Mucosa of stomach (tissue), 1 donor: ENCODE results near the gene USP47.

Experiments
- H3K27me3 ChIP-seq: one replicate; pipeline ENCODE4 v1.7.0; 2013; ENCODE audit warnings: mild to moderate bottlenecking, low read length; ENCODE audit not compliant: control insufficient read depth, insufficient read depth
- H3K36me3 ChIP-seq: one replicate; pipeline ENCODE4 v1.7.0; 2013; ENCODE audit warnings: low read length; ENCODE audit not compliant: control insufficient read depth, insufficient read depth
- H3K4me1 ChIP-seq: one replicate; pipeline ENCODE4 v1.7.0; 2013; ENCODE audit warnings: mild to moderate bottlenecking, low read length; ENCODE audit not compliant: control insufficient read depth, insufficient read depth
- H3K4me3 ChIP-seq: one replicate; pipeline ENCODE4 v1.7.0; 2013; ENCODE audit warnings: low read length
- H3K9ac ChIP-seq: one replicate; pipeline ENCODE4 v1.7.0; 2013; ENCODE audit warnings: mild to moderate bottlenecking, low read length, moderate library complexity
- H3K9me3 ChIP-seq: one replicate; pipeline ENCODE4 v1.7.0; 2013; ENCODE audit warnings: mild to moderate bottlenecking, low read length, moderate library complexity; ENCODE audit not compliant: control insufficient read depth
- donor health status: Pancreatic carcinoma.

USP47 gene

DNA sequence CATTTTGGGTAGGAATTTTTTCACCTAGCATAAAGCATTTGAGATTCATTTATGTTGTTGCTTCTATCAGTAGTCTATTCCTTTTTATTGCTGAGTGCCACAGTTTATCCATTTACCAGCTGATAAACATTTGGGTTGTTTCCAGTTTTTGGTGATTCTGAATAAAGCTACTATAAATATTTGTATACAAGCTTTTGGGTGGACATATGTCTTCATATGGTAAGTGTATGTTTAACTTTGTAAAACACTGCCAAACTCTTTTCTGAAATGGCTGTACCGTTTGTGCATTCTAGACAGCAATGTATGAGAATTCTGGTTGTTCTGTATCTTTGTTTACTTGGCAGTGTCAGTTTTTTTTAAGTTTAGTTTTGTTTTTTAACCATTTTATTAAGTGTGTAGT, 16.9 kb downstream of the USP47 start:
- H3K36me3 ChIP-seq, result no peaks in the 10 kb centered on the region
- H3K4me1 ChIP-seq, result peaks cover 18% of the 10 kb centered on the region
- H3K9ac ChIP-seq, result no peak overlapping the region
- no peak overlapping the region for H3K4me3 ChIP-seq
- H3K9me3 ChIP-seq, result no peaks in the 10 kb centered on the region
- H3K27me3 ChIP-seq, result no peaks in the 10 kb centered on the region

DNA sequence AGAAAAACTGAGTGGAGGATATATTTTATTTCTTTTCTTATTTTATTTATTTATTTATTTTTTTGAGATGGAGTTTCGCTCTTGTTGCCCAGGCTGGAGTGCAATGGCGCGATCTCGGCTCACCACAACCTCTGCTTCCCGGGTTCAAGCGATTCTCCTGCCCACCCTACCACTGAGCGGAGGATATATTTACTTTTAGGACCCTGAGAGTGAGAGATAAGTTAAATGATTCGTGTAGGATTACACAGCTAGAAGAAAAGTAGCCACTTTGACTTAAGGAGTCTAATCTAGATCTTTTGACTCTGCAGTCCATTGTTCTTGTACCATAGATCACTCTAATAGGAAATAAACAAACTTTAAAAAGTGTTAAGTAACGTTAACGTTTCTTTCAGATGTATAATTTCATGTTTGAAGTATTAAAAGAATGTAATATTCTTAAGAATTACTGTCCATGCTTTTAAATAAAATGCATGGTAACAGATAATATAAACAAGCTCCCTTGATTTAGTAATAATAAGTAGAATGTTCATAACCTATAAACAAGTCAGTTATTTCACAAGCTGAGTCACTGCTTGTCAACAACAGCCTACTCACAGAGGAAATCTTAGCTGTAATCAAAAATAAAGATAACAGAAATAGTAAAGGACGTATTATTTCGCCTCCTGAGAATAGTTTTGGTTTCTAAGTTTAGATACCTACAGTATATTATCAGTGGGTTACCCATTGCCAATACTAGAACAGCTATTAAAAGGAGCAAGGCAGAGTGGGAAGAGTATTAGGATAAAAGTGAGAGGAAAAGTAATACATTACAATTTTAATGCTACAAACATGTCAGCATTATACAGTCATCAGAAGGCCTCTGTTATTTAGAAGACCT, 18.6 kb downstream of the USP47 start:
- no peak overlapping the region for H3K9ac ChIP-seq
- peaks cover 23% of the 10 kb centered on the region for H3K4me1 ChIP-seq
- no peak overlapping the region for H3K4me3 ChIP-seq
- no peaks in the 10 kb centered on the region for H3K36me3 ChIP-seq
- H3K9me3 ChIP-seq, result no peaks in the 10 kb centered on the region
- no peaks in the 10 kb centered on the region for H3K27me3 ChIP-seq

DNA sequence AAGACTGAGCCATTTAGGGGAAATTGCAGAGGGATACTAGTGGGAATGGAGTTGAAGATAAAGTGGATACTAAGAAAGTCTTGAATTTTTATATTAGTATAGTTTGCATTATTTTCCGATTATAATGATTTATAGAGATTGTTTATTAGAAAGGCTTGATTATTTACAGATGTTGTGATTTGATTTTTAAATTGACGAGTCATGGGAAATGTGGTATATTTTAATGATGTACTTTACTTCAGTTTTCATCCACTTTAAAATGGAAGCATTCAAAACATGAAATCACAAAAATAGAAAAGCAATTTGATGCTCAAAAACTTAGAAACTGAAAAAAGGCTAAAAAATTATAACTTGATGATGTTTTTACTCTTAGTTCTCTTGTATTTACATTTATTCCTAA, 21.2 kb downstream of the USP47 start:
- Histone ChIP-seq H3K4me1 (peaks cover 24% of the 10 kb centered on the region), H3K27me3 (no peaks in the 10 kb centered on the region)

DNA sequence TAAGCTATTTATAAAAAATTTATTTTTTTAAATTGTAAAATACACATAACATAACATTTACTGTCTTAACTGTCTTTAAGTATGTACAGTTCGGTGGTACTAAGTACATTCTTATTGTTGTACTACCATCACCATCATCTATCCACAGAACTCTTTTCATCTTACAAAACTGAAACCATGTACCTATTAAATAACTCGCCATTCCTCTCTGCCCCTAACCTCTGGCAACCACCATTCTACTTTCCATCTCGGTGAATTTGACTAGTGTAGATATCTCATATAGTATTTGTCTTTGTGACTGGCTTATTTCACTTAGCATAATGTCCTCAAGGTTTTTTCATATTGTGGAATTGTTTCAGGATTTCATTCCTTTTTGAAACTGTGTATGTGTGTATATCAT, 22.6 kb downstream of the USP47 start:
- Histone ChIP-seq H3K36me3 (no peaks in the 10 kb centered on the region), H3K9me3 (no peaks in the 10 kb centered on the region), H3K4me1 (peaks cover 23% of the 10 kb centered on the region), H3K4me3 (no peak overlapping the region), H3K9ac (no peak overlapping the region), H3K27me3 (no peaks in the 10 kb centered on the region)

More for the DNA sequence above, 21.2 kb downstream of the USP47 start:
- H3K36me3 ChIP-seq, result no peaks in the 10 kb centered on the region
- no peak overlapping the region for H3K4me3 ChIP-seq
- H3K9me3 ChIP-seq, result no peaks in the 10 kb centered on the region
- no peak overlapping the region for H3K9ac ChIP-seq

DNA sequence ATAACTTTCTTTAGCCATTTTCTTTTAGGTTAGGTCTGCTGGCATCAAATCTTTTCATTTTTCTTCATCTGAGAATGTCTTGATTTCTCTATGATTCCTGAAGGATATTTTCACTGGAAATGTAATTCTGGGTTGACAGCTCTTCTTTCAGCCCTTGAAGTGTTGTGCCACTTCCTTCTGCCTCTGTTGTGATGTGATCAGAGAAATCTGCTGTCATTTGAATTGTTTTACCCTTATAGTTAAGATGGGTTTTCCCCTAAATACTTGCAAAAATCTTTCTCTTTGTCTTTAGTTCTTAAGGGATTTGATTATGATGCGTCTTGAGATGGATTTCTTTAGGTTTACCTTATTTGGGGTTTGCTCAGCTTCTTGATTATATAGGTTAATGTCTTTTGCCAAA, 23.0 kb downstream of the USP47 start:
- H3K36me3 ChIP-seq, result no peaks in the 10 kb centered on the region
- no peaks in the 10 kb centered on the region for H3K9me3 ChIP-seq
- H3K4me3 ChIP-seq, result no peak overlapping the region
- H3K9ac ChIP-seq, result no peak overlapping the region
- H3K4me1 ChIP-seq, result peaks cover 28% of the 10 kb centered on the region
- no peaks in the 10 kb centered on the region for H3K27me3 ChIP-seq

DNA sequence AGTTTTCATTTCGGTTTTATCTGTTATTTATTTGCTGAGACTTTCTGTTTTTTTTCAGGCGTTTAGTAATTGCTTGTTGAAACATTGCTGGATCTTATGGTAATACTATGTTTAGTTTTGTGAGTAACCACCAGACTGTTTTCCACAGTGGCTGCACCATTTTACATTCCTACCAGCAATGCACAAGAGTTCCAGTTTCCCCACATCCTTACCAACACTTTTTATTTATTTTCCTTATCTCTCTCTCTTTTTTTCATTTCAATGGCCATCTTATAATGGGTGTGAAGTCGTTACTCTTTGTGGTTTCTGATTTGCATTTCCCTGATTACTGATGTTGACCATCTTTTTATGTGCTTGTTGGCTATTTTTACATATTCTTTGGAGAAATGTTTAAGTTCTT, 23.7 kb downstream of the USP47 start:
- H3K36me3 ChIP-seq, result no peaks in the 10 kb centered on the region
- no peaks in the 10 kb centered on the region for H3K27me3 ChIP-seq
- no peak overlapping the region for H3K9ac ChIP-seq
- H3K4me3 ChIP-seq, result no peak overlapping the region
- H3K9me3 ChIP-seq, result no peaks in the 10 kb centered on the region
- peaks cover 27% of the 10 kb centered on the region for H3K4me1 ChIP-seq

DNA sequence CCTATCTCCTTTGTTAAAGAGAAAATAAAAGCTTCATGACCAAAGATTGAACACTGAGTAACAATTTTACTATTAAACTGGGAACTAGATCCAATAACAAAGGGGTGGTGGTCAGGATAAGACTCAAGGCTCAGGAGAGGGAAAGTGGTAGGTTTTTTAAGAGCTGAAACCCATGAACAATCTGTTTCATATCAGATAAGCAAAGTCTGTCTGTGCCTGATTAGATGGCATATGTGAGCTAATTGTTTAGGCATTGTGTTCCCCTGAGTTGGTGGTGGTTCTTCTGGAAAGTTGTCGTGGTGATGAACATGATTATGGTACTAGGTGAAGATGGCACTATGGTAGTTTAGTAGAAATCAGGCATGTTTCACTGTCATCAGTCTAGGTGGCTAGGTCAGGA, 24.4 kb downstream of the USP47 start:
- Histone ChIP-seq H3K4me3 (no peak overlapping the region), H3K4me1 (peaks cover 31% of the 10 kb centered on the region), H3K9me3 (no peaks in the 10 kb centered on the region), H3K27me3 (no peaks in the 10 kb centered on the region), H3K36me3 (no peaks in the 10 kb centered on the region), H3K9ac (no peak overlapping the region)

DNA sequence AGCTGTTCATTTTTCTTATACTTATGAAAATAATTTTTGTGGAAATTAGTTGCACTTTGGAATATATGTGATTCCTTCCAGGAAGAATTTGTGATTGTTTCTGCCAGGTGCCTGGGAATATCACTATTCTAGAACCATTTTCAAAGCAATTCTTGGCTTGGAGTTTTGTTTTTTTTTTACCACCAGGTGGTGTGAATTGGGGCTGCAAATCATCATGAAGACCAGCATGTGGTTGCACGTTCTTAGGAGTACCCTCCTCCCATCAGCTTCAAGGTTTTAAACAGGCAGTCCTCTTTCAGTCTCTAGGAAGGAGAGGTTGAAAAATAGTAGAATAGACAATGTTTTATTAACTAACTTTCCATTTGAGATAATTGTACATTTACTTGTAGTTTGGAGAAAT, 25.9 kb downstream of the USP47 start:
- Histone ChIP-seq H3K27me3 (no peaks in the 10 kb centered on the region), H3K4me1 (peaks cover 43% of the 10 kb centered on the region), H3K9me3 (no peaks in the 10 kb centered on the region), H3K4me3 (no peak overlapping the region), H3K36me3 (no peaks in the 10 kb centered on the region), H3K9ac (no peak overlapping the region)

DNA sequence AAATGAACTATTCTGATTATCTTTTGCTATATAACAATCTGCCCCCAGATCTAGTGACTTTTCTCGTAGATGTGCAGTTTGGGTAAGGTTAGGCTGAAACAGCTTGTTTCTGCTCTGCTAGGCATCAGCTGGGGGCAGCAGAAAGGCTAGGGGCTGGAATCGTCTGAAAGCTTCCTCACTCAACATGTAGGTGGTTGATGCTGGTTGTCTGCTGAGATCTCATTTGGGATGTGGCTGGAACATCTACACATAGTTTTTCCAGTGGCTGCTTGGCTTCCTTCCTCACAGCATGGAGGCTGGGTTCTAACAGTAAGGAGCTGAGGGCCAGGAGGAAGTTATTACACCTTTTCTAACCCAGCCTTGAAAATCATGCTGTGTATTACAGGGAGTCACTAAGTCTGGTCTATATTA, 30.2 kb downstream of the USP47 start:
- Histone ChIP-seq H3K9me3 (no peaks in the 10 kb centered on the region), H3K4me3 (no peak overlapping the region), H3K4me1 (peaks cover 28% of the 10 kb centered on the region), H3K9ac (no peak overlapping the region), H3K27me3 (no peaks in the 10 kb centered on the region), H3K36me3 (no peaks in the 10 kb centered on the region)

DNA sequence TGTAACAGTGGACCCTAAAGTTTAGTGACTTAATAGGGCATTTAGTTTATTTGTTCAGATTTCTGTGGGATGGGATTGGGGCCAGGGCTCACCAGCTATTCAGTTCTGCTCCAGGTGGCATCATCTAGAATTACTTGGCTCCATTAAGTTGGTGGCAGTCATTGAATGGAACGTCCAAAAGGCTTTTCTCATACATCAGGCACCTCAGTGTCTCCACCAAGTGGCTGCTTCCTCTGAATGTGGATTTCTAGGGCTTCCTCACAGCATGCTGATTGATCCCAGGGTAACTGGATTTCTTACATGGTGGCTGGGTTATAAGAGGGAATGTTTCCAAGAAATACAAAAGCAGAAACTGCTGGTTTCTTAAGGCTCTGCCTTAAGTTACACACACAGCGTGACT, 34.7 kb downstream of the USP47 start:
- H3K9ac ChIP-seq, result no peak overlapping the region
- H3K4me1 ChIP-seq, result peaks cover 9% of the 10 kb centered on the region
- no peaks in the 10 kb centered on the region for H3K9me3 ChIP-seq
- H3K27me3 ChIP-seq, result no peaks in the 10 kb centered on the region
- no peaks in the 10 kb centered on the region for H3K36me3 ChIP-seq
- no peak overlapping the region for H3K4me3 ChIP-seq

DNA sequence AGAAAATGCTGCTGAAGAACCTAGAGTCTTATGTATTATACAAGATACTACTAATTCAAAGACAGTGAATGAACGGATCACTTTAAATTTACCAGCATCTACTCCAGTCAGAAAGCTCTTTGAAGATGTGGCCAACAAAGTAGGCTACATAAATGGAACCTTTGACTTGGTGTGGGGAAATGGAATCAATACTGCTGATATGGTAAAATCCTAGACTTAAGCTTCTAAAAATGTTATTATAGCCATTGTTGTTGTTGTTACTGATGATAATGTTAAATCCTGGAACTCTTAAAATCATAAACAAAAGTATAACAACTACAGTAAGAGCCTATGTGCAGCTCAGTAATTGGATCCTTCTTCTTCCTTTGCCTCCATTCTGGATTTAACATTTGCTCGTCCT, 38.4 kb downstream of the USP47 start:
- H3K9ac ChIP-seq, result no peak overlapping the region
- H3K27me3 ChIP-seq, result no peaks in the 10 kb centered on the region
- no peak overlapping the region for H3K4me3 ChIP-seq
- H3K9me3 ChIP-seq, result no peaks in the 10 kb centered on the region
- H3K36me3 ChIP-seq, result peaks cover under 1% of the 10 kb centered on the region
- H3K4me1 ChIP-seq, result no peaks in the 10 kb centered on the region

DNA sequence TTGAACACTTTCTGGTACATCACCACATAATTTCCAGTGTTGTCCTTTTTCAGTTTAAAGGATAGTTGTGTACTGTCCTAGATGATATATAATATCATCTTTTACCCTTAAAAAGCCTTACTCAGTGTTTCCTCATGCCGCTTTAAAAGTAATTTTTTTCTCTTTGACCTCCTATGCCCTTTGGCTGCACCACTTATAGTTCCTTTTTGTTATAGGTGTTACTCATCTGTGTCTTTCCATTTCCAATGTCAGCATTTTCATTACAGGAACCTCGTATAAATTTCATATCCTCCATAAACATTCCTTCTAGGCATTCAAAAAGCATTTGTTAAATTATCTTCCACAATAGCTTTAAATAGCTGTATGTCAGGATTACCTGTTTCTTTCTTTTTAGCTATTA, 40.8 kb downstream of the USP47 start:
- Histone ChIP-seq H3K4me3 (no peak overlapping the region), H3K9ac (no peak overlapping the region), H3K27me3 (no peaks in the 10 kb centered on the region), H3K9me3 (no peaks in the 10 kb centered on the region), H3K4me1 (no peaks in the 10 kb centered on the region), H3K36me3 (peaks cover 5% of the 10 kb centered on the region)

DNA sequence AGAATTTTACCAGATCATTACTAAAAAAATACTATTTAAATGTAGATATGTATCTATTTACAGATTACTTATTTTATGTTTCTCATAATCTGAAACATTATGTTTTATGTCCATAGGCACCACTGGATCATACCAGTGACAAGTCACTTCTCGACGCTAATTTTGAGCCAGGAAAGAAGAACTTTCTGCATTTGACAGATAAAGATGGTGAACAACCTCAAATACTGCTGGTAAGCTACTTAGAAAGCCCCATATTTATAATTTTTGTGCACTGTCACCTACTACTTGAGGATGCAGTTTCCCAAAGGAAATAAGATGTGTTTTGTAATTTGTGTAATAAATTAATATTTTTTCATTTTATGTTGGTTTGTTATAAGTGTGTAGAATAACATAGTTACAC, 42.6 kb downstream of the USP47 start:
- Histone ChIP-seq H3K4me1 (no peaks in the 10 kb centered on the region), H3K9ac (no peak overlapping the region), H3K4me3 (no peak overlapping the region), H3K9me3 (no peaks in the 10 kb centered on the region), H3K27me3 (no peaks in the 10 kb centered on the region), H3K36me3 (peaks cover 5% of the 10 kb centered on the region)
